Sigmoid colon (tissue), 4 donors: Measurements from ENCODE around the gene SRCIN1.

Source experiments
- EP300 ChIP-seq, 4 donors: sonication (generic); formaldehyde crosslinking; IDR thresholded peaks; one replicate each; pipeline ENCODE4 v1.6.1; 2017; ENCODE audit warnings: antibody characterized with exemption in 4 of 4
- POLR2A ChIP-seq, 2 donors: fragments of 450-650 bp; IDR thresholded peaks; one replicate each; pipeline ENCODE4 v1.6.1; 2016; ENCODE audit warnings: antibody characterized with exemption in 2 of 2, mild to moderate bottlenecking in 2 of 2, moderate library complexity in 2 of 2
- POLR2AphosphoS5 ChIP-seq, 4 donors: sonication (generic); formaldehyde crosslinking; IDR thresholded peaks; one replicate each; pipeline ENCODE4 v1.6.1; 2017; ENCODE audit warnings: antibody characterized with exemption in 4 of 4
- TF ChIP-seq, protein P1 (sequence below), 4 experiments: fragments of 450-650 bp in 3 of 4; fragments of 200-600 bp in 1 of 4; IDR thresholded peaks; one replicate each; pipeline ENCODE4 v1.5.1; 2016 to 2019; ENCODE audit warnings: antibody characterized with exemption in 4 of 4, mild to moderate bottlenecking in 3 of 4, moderate library complexity in 2 of 4

DNA sequence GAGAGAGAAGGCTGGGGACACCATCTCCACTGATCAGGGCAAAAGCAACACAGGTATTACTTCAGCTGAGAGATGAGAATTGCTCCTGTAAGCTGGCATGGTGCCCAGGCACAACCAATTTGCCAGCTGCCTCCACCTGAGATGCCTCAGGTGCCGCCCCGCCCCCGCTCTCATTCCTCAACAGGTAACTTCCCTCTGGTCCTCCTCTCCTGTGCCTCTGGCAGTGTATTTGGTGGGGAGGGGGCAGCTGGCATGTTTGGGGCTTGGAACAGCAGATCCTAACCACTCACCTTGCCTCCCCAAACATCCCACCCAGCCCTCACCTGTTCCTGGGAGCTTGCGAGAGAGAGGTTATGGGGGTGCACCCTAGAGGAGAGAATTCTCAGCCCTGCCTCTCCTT, 2.9 kb upstream of the SRCIN1 start:
- TF ChIP-seq, protein P1, sequence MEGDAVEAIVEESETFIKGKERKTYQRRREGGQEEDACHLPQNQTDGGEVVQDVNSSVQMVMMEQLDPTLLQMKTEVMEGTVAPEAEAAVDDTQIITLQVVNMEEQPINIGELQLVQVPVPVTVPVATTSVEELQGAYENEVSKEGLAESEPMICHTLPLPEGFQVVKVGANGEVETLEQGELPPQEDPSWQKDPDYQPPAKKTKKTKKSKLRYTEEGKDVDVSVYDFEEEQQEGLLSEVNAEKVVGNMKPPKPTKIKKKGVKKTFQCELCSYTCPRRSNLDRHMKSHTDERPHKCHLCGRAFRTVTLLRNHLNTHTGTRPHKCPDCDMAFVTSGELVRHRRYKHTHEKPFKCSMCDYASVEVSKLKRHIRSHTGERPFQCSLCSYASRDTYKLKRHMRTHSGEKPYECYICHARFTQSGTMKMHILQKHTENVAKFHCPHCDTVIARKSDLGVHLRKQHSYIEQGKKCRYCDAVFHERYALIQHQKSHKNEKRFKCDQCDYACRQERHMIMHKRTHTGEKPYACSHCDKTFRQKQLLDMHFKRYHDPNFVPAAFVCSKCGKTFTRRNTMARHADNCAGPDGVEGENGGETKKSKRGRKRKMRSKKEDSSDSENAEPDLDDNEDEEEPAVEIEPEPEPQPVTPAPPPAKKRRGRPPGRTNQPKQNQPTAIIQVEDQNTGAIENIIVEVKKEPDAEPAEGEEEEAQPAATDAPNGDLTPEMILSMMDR (IDR thresholded peaks at IDR 0.05) = no peak
- TF ChIP-seq POLR2A (IDR thresholded peaks at IDR 0.05) (no peak), POLR2AphosphoS5 (IDR thresholded peaks at IDR 0.05) (no peak), EP300 (IDR thresholded peaks at IDR 0.05) (no peak)
